ENCODE results near the gene MPPE1. TPM values are rescaled to one million over a fixed set of nuclear protein-coding genes. Genes with fewer than 3 reads are reported as not detected.

MPPE1 gene
- total RNA-seq, 1 experiment from 2014 or later, result 17.9 TPM

DNA sequence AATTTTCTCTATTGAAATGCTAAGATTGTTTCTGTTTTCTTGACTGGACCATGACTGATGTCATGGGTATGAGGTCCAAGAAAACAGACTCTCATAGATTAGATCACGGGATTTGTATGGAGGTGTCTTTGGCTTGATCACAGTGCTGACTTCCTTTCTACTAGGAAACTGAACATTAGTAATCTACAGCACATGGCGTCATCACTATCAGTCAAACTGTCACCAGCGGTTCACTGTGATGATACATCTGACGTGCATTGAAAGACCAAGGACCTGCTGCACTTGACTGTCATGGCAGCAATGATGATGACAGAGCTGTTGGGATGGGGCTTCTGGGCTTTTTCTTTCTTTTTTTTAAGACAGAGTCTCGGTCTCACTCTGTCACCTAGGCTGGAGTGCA is 45.0 kb upstream of the MPPE1 start:
- no peaks in the 10 kb centered on the region for H3K27me3 ChIP-seq (ENCODE audit: low read length)
- H3K79me2 ChIP-seq (ENCODE audit: low read length), result no peaks in the 10 kb centered on the region
- H3K9me3 ChIP-seq (ENCODE audit: low read length), result peaks cover 14% of the 10 kb centered on the region
- H3K4me1 ChIP-seq (ENCODE audit: insufficient read depth, low read length), result peaks cover 21% of the 10 kb centered on the region
- H3K9ac ChIP-seq (ENCODE audit: low read length), result no peak overlapping the region
- H2AFZ ChIP-seq (ENCODE audit: low read length), result no peak overlapping the region
- H3K4me3 ChIP-seq (ENCODE audit: low read length), result no peak overlapping the region
- TF ChIP-seq, protein P1, sequence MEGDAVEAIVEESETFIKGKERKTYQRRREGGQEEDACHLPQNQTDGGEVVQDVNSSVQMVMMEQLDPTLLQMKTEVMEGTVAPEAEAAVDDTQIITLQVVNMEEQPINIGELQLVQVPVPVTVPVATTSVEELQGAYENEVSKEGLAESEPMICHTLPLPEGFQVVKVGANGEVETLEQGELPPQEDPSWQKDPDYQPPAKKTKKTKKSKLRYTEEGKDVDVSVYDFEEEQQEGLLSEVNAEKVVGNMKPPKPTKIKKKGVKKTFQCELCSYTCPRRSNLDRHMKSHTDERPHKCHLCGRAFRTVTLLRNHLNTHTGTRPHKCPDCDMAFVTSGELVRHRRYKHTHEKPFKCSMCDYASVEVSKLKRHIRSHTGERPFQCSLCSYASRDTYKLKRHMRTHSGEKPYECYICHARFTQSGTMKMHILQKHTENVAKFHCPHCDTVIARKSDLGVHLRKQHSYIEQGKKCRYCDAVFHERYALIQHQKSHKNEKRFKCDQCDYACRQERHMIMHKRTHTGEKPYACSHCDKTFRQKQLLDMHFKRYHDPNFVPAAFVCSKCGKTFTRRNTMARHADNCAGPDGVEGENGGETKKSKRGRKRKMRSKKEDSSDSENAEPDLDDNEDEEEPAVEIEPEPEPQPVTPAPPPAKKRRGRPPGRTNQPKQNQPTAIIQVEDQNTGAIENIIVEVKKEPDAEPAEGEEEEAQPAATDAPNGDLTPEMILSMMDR (conservative IDR thresholded peaks at IDR 0.05; ENCODE audit: low read depth, low read length), result no peak
- TF ChIP-seq EZH2phosphoT487 (IDR thresholded peaks at IDR 0.05; ENCODE audit: borderline replicate concordance, low read length) (no peak), EZH2 (IDR thresholded peaks at IDR 0.05; ENCODE audit: low read length, unreplicated experiment) (no peak)
- no peaks in the 10 kb centered on the region for H3K9me2 ChIP-seq (replicated peaks; ENCODE audit: low read length)
- H3K4me2 ChIP-seq (ENCODE audit: low read length), result no peak overlapping the region
- no peaks in the 10 kb centered on the region for H4K20me1 ChIP-seq (ENCODE audit: low read length)
- H3F3A ChIP-seq (ENCODE audit: low read length, unreplicated experiment), result peaks cover 5% of the 10 kb centered on the region
- ATAC-seq, result no peak
- no peak for DNase-seq
- H3K27ac ChIP-seq (ENCODE audit: low read length), result no peak overlapping the region
- ChIA-PET CTCF (interaction anchor here (0.5 kb wide), 1 partner anchor 28 kb away, joined by 16 read pairs; the partner anchor contains the start of gene IMPA2), POLR2A (ENCODE audit: unreplicated experiment) (no interaction called here)
- H3K36me3 ChIP-seq (ENCODE audit: low read depth, low read length), result peaks cover 8% of the 10 kb centered on the region; the same call in 1 of the 2 replicates
- no TSS peak for BruUV-seq (replicated peaks)
- intact Hi-C loops (cut with micrococcal nuclease), result no loop called here

DNA sequence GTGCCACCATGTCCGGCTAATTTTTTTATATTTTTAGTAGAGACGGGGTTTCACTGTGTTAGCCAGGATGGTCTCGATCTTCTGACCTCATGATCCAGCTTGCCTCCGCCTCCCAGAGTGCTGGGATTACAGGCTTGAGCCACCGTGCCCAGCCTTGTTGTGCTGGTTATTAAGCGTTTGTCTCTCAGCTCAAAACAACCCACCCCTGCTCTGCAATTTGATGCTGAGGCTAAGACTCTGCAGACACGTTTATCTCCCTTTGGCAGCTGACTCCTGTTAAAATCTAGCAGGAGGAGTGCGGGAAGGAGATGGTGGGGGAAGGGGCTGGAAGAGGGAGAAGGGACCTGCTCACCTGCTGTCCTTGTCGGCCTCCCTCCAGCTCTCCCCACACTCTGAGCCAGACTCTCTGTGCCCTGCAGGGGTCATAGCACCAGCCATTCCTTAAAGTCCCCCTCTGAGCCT is 43.3 kb upstream of the MPPE1 start:
- no peak for DNase-seq
- TF ChIP-seq, protein P1 (conservative IDR thresholded peaks at IDR 0.05; ENCODE audit: low read depth, low read length), result no peak
- no peak for TF ChIP-seq EZH2 (IDR thresholded peaks at IDR 0.05; ENCODE audit: low read length, unreplicated experiment)
- TF ChIP-seq EZH2phosphoT487 (IDR thresholded peaks at IDR 0.05; ENCODE audit: borderline replicate concordance, low read length), result no peak
- Histone ChIP-seq H3K9me2 (replicated peaks; ENCODE audit: low read length) (no peaks in the 10 kb centered on the region), H3K79me2 (ENCODE audit: low read length) (no peaks in the 10 kb centered on the region), H3K9ac (ENCODE audit: low read length) (no peak overlapping the region), H3K27me3 (ENCODE audit: low read length) (no peaks in the 10 kb centered on the region), H2AFZ (ENCODE audit: low read length) (no peak overlapping the region), H3F3A (ENCODE audit: low read length, unreplicated experiment) (peaks cover 5% of the 10 kb centered on the region), H3K4me2 (ENCODE audit: low read length) (no peak overlapping the region), H3K9me3 (ENCODE audit: low read length) (no peaks in the 10 kb centered on the region), H4K20me1 (ENCODE audit: low read length) (no peaks in the 10 kb centered on the region), H3K4me3 (ENCODE audit: low read length) (no peak overlapping the region), H3K4me1 (ENCODE audit: insufficient read depth, low read length) (peaks cover 29% of the 10 kb centered on the region), H3K36me3 (ENCODE audit: low read depth, low read length) (no peaks in the 10 kb centered on the region), H3K27ac (ENCODE audit: low read length) (no peak overlapping the region)
- ATAC-seq, result no peak
- intact Hi-C loops (cut with micrococcal nuclease), result no loop called here
- BruUV-seq (replicated peaks), result no TSS peak
- POLR2A ChIA-PET (ENCODE audit: unreplicated experiment), result no interaction called here
- CTCF ChIA-PET, result no interaction called here

DNA sequence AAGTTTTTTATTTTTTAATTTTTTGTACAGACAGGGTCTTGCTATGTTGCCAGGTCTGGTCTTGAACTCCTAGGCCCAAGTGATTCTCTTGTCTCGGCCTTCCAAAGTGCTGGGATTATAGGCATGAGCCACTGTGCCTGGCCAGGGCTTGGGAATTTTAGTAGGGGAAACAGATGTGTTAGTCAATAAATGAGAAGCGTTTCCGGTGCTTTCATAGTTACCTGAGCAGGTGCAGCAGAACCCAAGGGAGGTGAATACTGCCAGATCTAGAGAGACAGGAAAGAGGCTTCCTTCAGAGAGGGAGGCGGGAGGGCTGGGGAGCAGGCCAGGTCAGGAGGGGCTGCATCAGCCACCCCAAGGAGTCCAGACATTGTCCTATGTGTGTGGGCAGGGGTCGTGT is 42.7 kb upstream of the MPPE1 start:
- POLR2A ChIA-PET (ENCODE audit: unreplicated experiment), result no interaction called here

More for the DNA sequence above, 42.7 kb upstream of the MPPE1 start:
- Histone ChIP-seq H3K9ac (ENCODE audit: low read length) (no peak overlapping the region), H4K20me1 (ENCODE audit: low read length) (no peaks in the 10 kb centered on the region), H3K4me2 (ENCODE audit: low read length) (no peak overlapping the region), H3K4me1 (ENCODE audit: insufficient read depth, low read length) (peaks cover 30% of the 10 kb centered on the region), H3K36me3 (ENCODE audit: low read depth, low read length) (no peaks in the 10 kb centered on the region), H2AFZ (ENCODE audit: low read length) (no peak overlapping the region), H3K4me3 (ENCODE audit: low read length) (no peak overlapping the region), H3K79me2 (ENCODE audit: low read length) (no peaks in the 10 kb centered on the region), H3K27me3 (ENCODE audit: low read length) (no peaks in the 10 kb centered on the region), H3K27ac (ENCODE audit: low read length) (no peak overlapping the region), H3K9me3 (ENCODE audit: low read length) (no peaks in the 10 kb centered on the region), H3K9me2 (replicated peaks; ENCODE audit: low read length) (no peaks in the 10 kb centered on the region), H3F3A (ENCODE audit: low read length, unreplicated experiment) (peaks cover 5% of the 10 kb centered on the region)
- intact Hi-C loops (cut with micrococcal nuclease), result no loop called here
- ATAC-seq, result no peak
- BruUV-seq (replicated peaks), result no TSS peak
- no peak for DNase-seq
- CTCF ChIA-PET, result no interaction called here
- TF ChIP-seq, protein P1 (conservative IDR thresholded peaks at IDR 0.05; ENCODE audit: low read depth, low read length), result no peak
- TF ChIP-seq EZH2 (IDR thresholded peaks at IDR 0.05; ENCODE audit: low read length, unreplicated experiment) (no peak), EZH2phosphoT487 (IDR thresholded peaks at IDR 0.05; ENCODE audit: borderline replicate concordance, low read length) (no peak)

All from PC-3 (cell line).